HEK293 (cell line): Measurements from ENCODE around the gene RNH1.

Experiments
- CTCF ChIP-seq: fragments of 450-650 bp; formaldehyde crosslinking; IDR thresholded peaks from 2 replicates; pipeline ENCODE4 v1.5.1; 2016; ENCODE audit warnings: missing biosample characterization, missing genetic modification characterization
- PRDM4 ChIP-seq: fragments of 450-650 bp; formaldehyde crosslinking; IDR thresholded peaks from 2 replicates; pipeline ENCODE4 v1.5.1; 2017; ENCODE audit warnings: missing biosample characterization, missing genetic modification characterization
- REST ChIP-seq: fragments of 450-650 bp; formaldehyde crosslinking; IDR thresholded peaks from 2 replicates; pipeline ENCODE4 v1.5.1; 2016; ENCODE audit warnings: missing biosample characterization, missing genetic modification characterization
- ZBTB49 ChIP-seq: fragments of 450-650 bp; formaldehyde crosslinking; IDR thresholded peaks from 2 replicates; pipeline ENCODE4 v1.5.1; 2016; ENCODE audit warnings: missing biosample characterization, missing genetic modification characterization, low read depth
- ZBTB7A ChIP-seq: fragments of 450-650 bp; formaldehyde crosslinking; IDR thresholded peaks from 2 replicates; pipeline ENCODE4 v1.5.1; 2016; ENCODE audit warnings: low read depth, missing biosample characterization, missing genetic modification characterization
- ZNF274 ChIP-seq, 2 experiments: fragments of 200-500 bp in 1 of 2; fragments of 450-650 bp in 1 of 2; sonication (Bioruptor generic) in 1 of 2; formaldehyde crosslinking in 1 of 2; IDR thresholded peaks; 2 replicates each; pipeline versions ENCODE4 v1.5.1 to v1.6.1; 2014 to 2016; ENCODE audit warnings: borderline replicate concordance in 1 of 2, inconsistent platforms in 1 of 2, low read length in 1 of 2, missing biosample characterization in 1 of 2, missing genetic modification characterization in 1 of 2
- ZNF391 ChIP-seq: fragments of 450-650 bp; formaldehyde crosslinking; IDR thresholded peaks from 2 replicates; pipeline ENCODE4 v1.5.1; 2016; ENCODE audit warnings: low read depth, missing biosample characterization, missing genetic modification characterization, borderline replicate concordance
- ZNF792 ChIP-seq: fragments of 450-650 bp; formaldehyde crosslinking; IDR thresholded peaks from 2 replicates; pipeline ENCODE4 v1.5.1; 2016; ENCODE audit warnings: missing biosample characterization, missing genetic modification characterization
- ZSCAN5A ChIP-seq: fragments of 450-650 bp; formaldehyde crosslinking; IDR thresholded peaks from 2 replicates; pipeline ENCODE4 v1.5.1; 2016; ENCODE audit warnings: missing biosample characterization, missing genetic modification characterization

- TF ChIP-seq ZNF792, result no peak
- TF ChIP-seq ZBTB7A (tag by site-specific recombination), result no peak
- TF ChIP-seq REST (tag by site-specific recombination), result no peak
- TF ChIP-seq ZSCAN5A, result no peak
- no peak for TF ChIP-seq ZBTB49
- no peak for TF ChIP-seq CTCF
- TF ChIP-seq PRDM4, result no peak
- TF ChIP-seq ZNF391 (tag by site-specific recombination), result no peak
- no peak for TF ChIP-seq ZNF274 (IDR thresholded peaks at IDR 0.05; ENCODE audit: low read length)
- TF ChIP-seq ZNF274 (tag by site-specific recombination; IDR thresholded peaks at IDR 0.05; ENCODE audit: borderline replicate concordance), result no peak
Observed at GRCh38 chr11:529728-530411, 22.8 kb upstream of the RNH1 start.
